OCI-LY7 (cell line): ENCODE measurements around the gene WIZ. TPM values are rescaled to one million over a fixed set of nuclear protein-coding genes. Genes with fewer than 3 reads are reported as not detected.

Experiments
- BruUV-seq: library from RNA; stranded (reverse); fragments of 400-500 nt; replicated peaks from 2 replicates; lab custom pipeline; 2021; lab: Mats Ljungman, UMichigan
- CTCF ChIA-PET: fragments of 300-600 bp; sonication (Branson Sonifier 250); formaldehyde crosslinking; loops from one replicate; lab custom pipeline; 2022; ENCODE audit warnings: antibody characterized with exemption; ENCODE audit not compliant: unreplicated experiment; lab: Charles Lee
- POLR2A ChIA-PET: fragments of 300-600 bp; sonication (Branson Sonifier 250); formaldehyde crosslinking; loops from one replicate; lab custom pipeline; 2022; ENCODE audit warnings: antibody characterized with exemption; lab: Charles Lee
- DNase-seq: peaks from one replicate; pipeline ENCODE4 v3.0.0-alpha.2; 2015; ENCODE audit warnings: low spot score
- H2AFZ ChIP-seq: fragments of 200-600 bp; sonication (generic), shearing (Covaris generic); 2 replicates; pipeline ENCODE4 v1.6.1; 2014; ENCODE audit warnings: mild to moderate bottlenecking, antibody characterized with exemption, low read length, moderate library complexity
- H3K27ac ChIP-seq: fragments of 200-600 bp; sonication (generic); 2 replicates; pipeline ENCODE4 v1.5.1; 2014; ENCODE audit warnings: mixed run types, low read depth, mild to moderate bottlenecking, moderate library complexity, low read length, inconsistent platforms; ENCODE audit not compliant: poor library complexity, severe bottlenecking
- H3K36me3 ChIP-seq: fragments of 200-600 bp; sonication (generic); 2 replicates; pipeline ENCODE4 v1.6.1; 2014; ENCODE audit warnings: mild to moderate bottlenecking, antibody characterized with exemption, low read length, moderate library complexity, mixed read lengths; ENCODE audit not compliant: insufficient read depth
- H3K4me1 ChIP-seq: fragments of 200-600 bp; sonication (generic); 2 replicates; pipeline ENCODE4 v1.5.1; 2014; ENCODE audit warnings: mild to moderate bottlenecking, low read length; ENCODE audit not compliant: insufficient read depth, poor library complexity, severe bottlenecking
- H3K4me2 ChIP-seq: fragments of 200-600 bp; sonication (generic); 2 replicates; pipeline ENCODE4 v1.6.1; 2014; ENCODE audit warnings: mild to moderate bottlenecking, low read length
- H3K4me3 ChIP-seq: fragments of 200-600 bp; sonication (generic); 2 replicates; pipeline ENCODE4 v1.5.1; 2014; ENCODE audit warnings: mild to moderate bottlenecking, low read depth, low read length; ENCODE audit not compliant: poor library complexity, severe bottlenecking
- H3K79me2 ChIP-seq: fragments of 200-600 bp; sonication (generic); 2 replicates; pipeline ENCODE4 v1.6.1; 2016; ENCODE audit warnings: low read depth, mild to moderate bottlenecking, low read length, moderate library complexity, mixed read lengths; ENCODE audit not compliant: insufficient read depth
- H3K9me2 ChIP-seq: fragments of 200-600 bp; sonication (generic); 2 replicates; pipeline ENCODE4 v1.6.1; 2016; ENCODE audit warnings: mild to moderate bottlenecking, low read length, mixed read lengths; ENCODE audit not compliant: insufficient read depth
- H3K9me3 ChIP-seq: fragments of 200-600 bp; sonication (generic); 2 replicates; pipeline ENCODE4 v1.6.1; 2014; ENCODE audit warnings: mild to moderate bottlenecking, mixed run types, low read length, mixed read lengths
- H4K20me1 ChIP-seq: fragments of 200-600 bp; sonication (generic); 2 replicates; pipeline ENCODE4 v1.6.1; 2014; ENCODE audit warnings: mild to moderate bottlenecking, antibody characterized with exemption, low read length, moderate library complexity, mixed read lengths; ENCODE audit not compliant: insufficient read depth
- CTCF ChIP-seq: fragments of 200-600 bp; sonication (generic); conservative IDR thresholded peaks from 2 replicates; pipeline ENCODE4 v1.5.1; 2014; ENCODE audit warnings: mild to moderate bottlenecking, antibody characterized with exemption, low read length, moderate library complexity, mixed read lengths
- EZH2phosphoT487 ChIP-seq: fragments of 200-600 bp; sonication (generic); IDR thresholded peaks from 2 replicates; pipeline ENCODE4 v1.6.1; 2018; ENCODE audit warnings: low read depth, borderline replicate concordance, mild to moderate bottlenecking, mixed run types, antibody characterized with exemption, low read length, moderate library complexity, mixed read lengths
- intact Hi-C: fragments of 100-400 bp; cut with micrococcal nuclease; formaldehyde crosslinking; loops from one replicate; pipeline ENCODE4 v1.10.0; 2022; ENCODE audit not compliant: unreplicated experiment
- total RNA-seq, 2 experiments: library from RNA; depleted of rRNA in 1 of 2; stranded (reverse); fragments of >200 nt in 1 of 2; shearing (Covaris generic) in 1 of 2; gene quantifications; 2 replicates each; pipeline ENCODE4 v1.2.3, GENCODE V29; 2014 to 2022

Gene WIZ
- total RNA-seq, 2 experiments from 2014 or later: 16.4 to 35.9 TPM

- POLR2A ChIA-PET: no interaction called here
These were observed 10.5 kb downstream of the WIZ start for GRCh38 chr19:15439078-15439799.

GRCh38 chr19:15438577-15438976, 11.2 kb downstream of the WIZ start:
- BruUV-seq: no TSS peak
- CTCF ChIA-PET: no interaction called here

More at GRCh38 chr19:15439078-15439799, 10.5 kb downstream of the WIZ start:
- TF ChIP-seq EZH2phosphoT487: no peak
- no peak for TF ChIP-seq CTCF
- CTCF ChIA-PET: no interaction called here
- no peak for DNase-seq
- no peaks in the 10 kb centered on the region for H3K79me2 ChIP-seq
- H3K4me3 ChIP-seq: no peak overlapping the region
- H3K9me2 ChIP-seq: no peaks in the 10 kb centered on the region
- H4K20me1 ChIP-seq: no peaks in the 10 kb centered on the region
- no peaks in the 10 kb centered on the region for H3K4me1 ChIP-seq
- no TSS peak for BruUV-seq
- intact Hi-C loops: no loop called here
- no peak overlapping the region for H3K4me2 ChIP-seq
- H3K27ac ChIP-seq: no peak overlapping the region
- no peaks in the 10 kb centered on the region for H3K9me3 ChIP-seq
- no peak overlapping the region for H2AFZ ChIP-seq
- no peaks in the 10 kb centered on the region for H3K36me3 ChIP-seq

More at GRCh38 chr19:15438577-15438976, 11.2 kb downstream of the WIZ start:
- no peaks in the 10 kb centered on the region for H3K36me3 ChIP-seq
- no peak overlapping the region for H3K4me2 ChIP-seq
- no peaks in the 10 kb centered on the region for H3K9me2 ChIP-seq
- POLR2A ChIA-PET: no interaction called here
- H4K20me1 ChIP-seq: no peaks in the 10 kb centered on the region
- intact Hi-C loops: no loop called here
- H3K4me3 ChIP-seq: no peak overlapping the region
- no peak overlapping the region for H2AFZ ChIP-seq
- DNase-seq: no peak
- H3K9me3 ChIP-seq: no peaks in the 10 kb centered on the region
- TF ChIP-seq CTCF: no peak
- no peak for TF ChIP-seq EZH2phosphoT487
- H3K27ac ChIP-seq: no peak overlapping the region
- H3K4me1 ChIP-seq: peaks cover 1% of the 10 kb centered on the region
- H3K79me2 ChIP-seq: no peaks in the 10 kb centered on the region
